WI38 (cell line): ENCODE results near the gene CHRM4.

Source experiments
- H3K4me3 ChIP-seq: 2 replicates; pipeline ENCODE4 v1.5.1; 2011; ENCODE audit warnings: low read depth, mild to moderate bottlenecking, control low read depth, low read length
- TF ChIP-seq, protein P1 (sequence below): IDR thresholded peaks from 2 replicates; pipeline ENCODE4 v1.5.1; 2012; ENCODE audit warnings: low read depth, mild to moderate bottlenecking, control low read depth, low read length

CHRM4 gene

DNA sequence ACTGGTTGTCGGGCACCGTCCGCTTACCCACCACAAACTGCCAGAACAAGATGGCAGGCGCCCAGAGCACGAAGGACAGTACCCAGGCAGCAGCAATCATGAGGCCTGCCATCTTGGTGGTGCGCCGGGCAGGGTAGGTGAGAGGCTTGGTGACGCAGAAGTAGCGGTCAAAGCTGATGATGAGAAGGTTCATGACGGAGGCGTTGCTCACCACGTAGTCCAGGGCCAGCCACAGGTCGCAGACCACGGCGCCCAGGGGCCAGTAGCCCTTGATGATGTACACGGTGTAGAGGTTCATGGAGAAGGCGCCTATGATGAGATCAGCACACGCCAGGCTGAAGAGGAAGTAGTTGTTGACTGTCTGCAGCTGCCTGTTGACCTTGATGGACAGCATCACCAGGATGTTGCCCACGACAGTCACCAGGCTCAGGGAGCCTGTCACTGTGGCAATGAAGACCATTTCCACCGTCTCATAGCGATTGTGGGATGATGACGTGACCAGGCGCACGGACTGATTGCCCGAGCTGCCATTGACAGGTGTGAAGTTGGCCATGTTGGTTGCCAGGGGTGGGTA lies 5.5 kb downstream of the CHRM4 start:
- no peak overlapping the region for H3K4me3 ChIP-seq

GRCh38 chr11:46385169-46386004 lies 6.2 kb downstream of the CHRM4 start:
- TF ChIP-seq, protein P1, sequence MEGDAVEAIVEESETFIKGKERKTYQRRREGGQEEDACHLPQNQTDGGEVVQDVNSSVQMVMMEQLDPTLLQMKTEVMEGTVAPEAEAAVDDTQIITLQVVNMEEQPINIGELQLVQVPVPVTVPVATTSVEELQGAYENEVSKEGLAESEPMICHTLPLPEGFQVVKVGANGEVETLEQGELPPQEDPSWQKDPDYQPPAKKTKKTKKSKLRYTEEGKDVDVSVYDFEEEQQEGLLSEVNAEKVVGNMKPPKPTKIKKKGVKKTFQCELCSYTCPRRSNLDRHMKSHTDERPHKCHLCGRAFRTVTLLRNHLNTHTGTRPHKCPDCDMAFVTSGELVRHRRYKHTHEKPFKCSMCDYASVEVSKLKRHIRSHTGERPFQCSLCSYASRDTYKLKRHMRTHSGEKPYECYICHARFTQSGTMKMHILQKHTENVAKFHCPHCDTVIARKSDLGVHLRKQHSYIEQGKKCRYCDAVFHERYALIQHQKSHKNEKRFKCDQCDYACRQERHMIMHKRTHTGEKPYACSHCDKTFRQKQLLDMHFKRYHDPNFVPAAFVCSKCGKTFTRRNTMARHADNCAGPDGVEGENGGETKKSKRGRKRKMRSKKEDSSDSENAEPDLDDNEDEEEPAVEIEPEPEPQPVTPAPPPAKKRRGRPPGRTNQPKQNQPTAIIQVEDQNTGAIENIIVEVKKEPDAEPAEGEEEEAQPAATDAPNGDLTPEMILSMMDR: no peak
- no peak overlapping the region for H3K4me3 ChIP-seq

More for the DNA sequence above, 5.5 kb downstream of the CHRM4 start:
- TF ChIP-seq, protein P1: no peak

DNA sequence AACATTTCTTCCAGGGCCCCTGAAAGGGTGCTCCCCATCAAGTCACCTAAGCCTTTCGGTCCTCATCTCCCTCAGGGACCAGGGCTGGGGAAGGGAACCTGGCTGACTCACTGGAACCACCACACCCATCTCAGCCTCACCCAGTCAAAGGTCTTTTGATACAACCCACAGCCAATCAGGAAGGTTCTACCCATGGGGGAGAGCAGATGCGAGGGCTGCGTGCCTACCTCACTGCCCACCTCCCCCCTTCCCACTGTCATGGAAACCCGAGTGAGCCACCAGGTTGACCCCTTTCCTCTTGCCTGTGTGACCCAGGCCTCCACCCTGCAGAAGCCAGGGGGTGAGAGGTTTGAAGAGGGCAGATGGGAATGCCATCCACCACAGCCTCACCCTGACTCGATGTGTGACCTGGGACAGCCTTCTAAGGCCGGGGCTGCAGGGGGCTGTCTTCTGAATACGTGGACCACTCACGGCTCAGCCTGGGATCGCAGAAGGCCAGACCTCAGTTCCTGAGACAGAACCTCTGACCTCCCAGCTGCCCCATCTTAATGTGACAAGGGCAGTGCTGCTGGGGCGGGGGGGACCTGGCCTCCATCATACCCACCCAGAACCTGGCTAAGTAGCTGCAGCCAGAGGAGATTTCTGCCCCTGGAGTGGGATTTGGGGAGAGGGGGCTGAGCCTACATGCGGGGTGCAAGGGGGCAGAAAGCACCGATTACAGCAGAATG lies 7.4 kb downstream of the CHRM4 start:
- TF ChIP-seq, protein P1: no peak
- H3K4me3 ChIP-seq: no peak overlapping the region

DNA sequence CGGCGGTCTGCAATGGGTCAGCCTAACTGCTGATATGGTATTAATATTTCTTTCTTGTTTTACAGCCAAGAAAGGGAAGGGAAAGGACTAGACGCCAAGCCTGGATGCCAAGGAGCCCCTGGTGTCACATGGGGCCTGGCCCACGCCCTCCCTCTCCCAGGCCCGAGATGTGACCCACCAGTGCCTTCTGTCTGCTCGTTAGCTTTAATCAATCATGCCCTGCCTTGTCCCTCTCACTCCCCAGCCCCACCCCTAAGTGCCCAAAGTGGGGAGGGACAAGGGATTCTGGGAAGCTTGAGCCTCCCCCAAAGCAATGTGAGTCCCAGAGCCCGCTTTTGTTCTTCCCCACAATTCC lies 8.2 kb downstream of the CHRM4 start:
- H3K4me3 ChIP-seq: no peak overlapping the region
- TF ChIP-seq, protein P1: no peak

DNA sequence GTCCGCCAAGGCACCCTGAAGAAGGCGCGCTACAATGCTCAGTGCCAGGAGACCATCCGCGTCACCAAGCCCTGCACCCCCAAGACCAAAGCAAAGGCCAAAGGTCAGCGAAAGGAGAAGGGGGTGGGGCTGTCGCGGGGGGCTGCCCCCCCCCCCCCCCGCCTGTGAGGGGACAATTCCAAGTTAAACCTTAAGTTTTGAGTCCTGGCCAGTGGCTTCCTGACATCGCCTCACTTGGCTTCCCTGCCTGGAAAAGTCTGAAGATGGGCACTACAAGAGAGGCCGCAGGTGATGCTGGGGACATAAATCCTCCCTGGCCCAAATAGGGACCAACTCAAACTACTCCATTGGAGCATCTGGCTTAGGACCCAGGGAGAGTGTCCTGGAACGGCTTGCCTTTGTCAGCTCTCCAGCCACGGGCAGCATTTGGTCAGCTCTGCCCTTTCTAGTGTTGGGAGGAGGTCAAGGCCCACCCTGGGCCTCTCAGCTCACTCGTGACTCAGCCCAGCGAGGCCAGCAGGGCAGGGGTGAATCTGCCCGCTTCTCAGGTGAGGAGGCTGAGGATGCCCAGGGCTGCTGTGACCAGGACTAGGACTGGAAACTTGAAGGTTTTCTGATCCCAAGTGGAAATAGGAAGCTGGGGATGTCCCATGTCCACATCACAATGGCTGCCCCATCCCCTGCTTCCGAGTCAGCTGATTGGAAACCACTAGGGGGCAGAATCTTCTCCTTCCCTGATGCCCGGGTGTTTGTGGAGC lies 8.8 kb downstream of the CHRM4 start:
- H3K4me3 ChIP-seq: peak overlapping the region; percentile 64
- TF ChIP-seq, protein P1: peak; percentile 61

- TF ChIP-seq, protein P1: no peak
- peak overlapping the region; percentile 64 for H3K4me3 ChIP-seq
Measured at GRCh38 chr11:46381819-46382645, 9.5 kb downstream of the CHRM4 start.
